NOMO-1 treated with DMSO at 0.1 percent for 48 hours (cell line): ENCODE measurements around the gene FHOD3.
"Not testable (repeated sequence)": the region's sequence is repeated elsewhere in the genome, so short reads cannot be mapped to it uniquely, and the experiment has no call there.

Experiments
- DNase-seq: peaks from one replicate; lab custom pipeline; 2025; ENCODE audit not compliant: unreplicated experiment; lab: John Stamatoyannopoulos, UW

Gene FHOD3

GRCh38 chr18:36535202-36535935, 237.9 kb downstream of the FHOD3 start:
- DNase-seq, result no peak

- no peak for DNase-seq
Measured at GRCh38 chr18:36536426-36536825, 238.9 kb downstream of the FHOD3 start.

GRCh38 chr18:36537289-36537688, 239.8 kb downstream of the FHOD3 start:
- DNase-seq, result no peak

GRCh38 chr18:36539674-36540231, 242.2 kb downstream of the FHOD3 start:
- no peak for DNase-seq

GRCh38 chr18:36543030-36543429, 245.5 kb downstream of the FHOD3 start:
- DNase-seq, result no peak

GRCh38 chr18:36543991-36544725, 246.6 kb downstream of the FHOD3 start:
- no peak for DNase-seq

- DNase-seq, result no peak
Measured at GRCh38 chr18:36545821-36546427, 248.4 kb downstream of the FHOD3 start.

GRCh38 chr18:36546876-36547275, 249.4 kb downstream of the FHOD3 start:
- DNase-seq, result no peak

- no peak for DNase-seq
Measured at GRCh38 chr18:36547544-36547943, 250.0 kb downstream of the FHOD3 start.

GRCh38 chr18:36551274-36551673, 253.8 kb downstream of the FHOD3 start:
- DNase-seq, result not testable (repeated sequence)

- DNase-seq, result peak; percentile 59
Measured at GRCh38 chr18:36558234-36558633, 260.7 kb downstream of the FHOD3 start.

- DNase-seq, result peak; percentile 34
Measured at GRCh38 chr18:36559149-36559857, 261.8 kb downstream of the FHOD3 start.

- peak; percentile 18 for DNase-seq
Measured at GRCh38 chr18:36560187-36560586, 262.7 kb downstream of the FHOD3 start.

GRCh38 chr18:36561046-36561445, 263.5 kb downstream of the FHOD3 start:
- DNase-seq, result no peak

GRCh38 chr18:36564841-36565240, 267.3 kb downstream of the FHOD3 start:
- no peak for DNase-seq

- no peak for DNase-seq
Measured at GRCh38 chr18:36567800-36568199, 270.3 kb downstream of the FHOD3 start.

GRCh38 chr18:36568487-36568886, 271.0 kb downstream of the FHOD3 start:
- no peak for DNase-seq

GRCh38 chr18:36572135-36572856, 274.8 kb downstream of the FHOD3 start:
- DNase-seq, result peak; percentile 20

- peak; percentile 24 for DNase-seq
Measured at GRCh38 chr18:36576339-36576738, 278.8 kb downstream of the FHOD3 start.
